Kidney capillary endothelial cell (primary cell): ENCODE data around the gene PDXP.
"Not testable (repeated sequence)": the region's sequence is repeated elsewhere in the genome, so short reads cannot be mapped to it uniquely, and the experiment has no call there.

Experiments
- DNase-seq: peaks from one replicate; pipeline ENCODE4 v3.0.0-alpha.2; 2018; ENCODE audit warnings: low spot score

The PDXP gene

DNA sequence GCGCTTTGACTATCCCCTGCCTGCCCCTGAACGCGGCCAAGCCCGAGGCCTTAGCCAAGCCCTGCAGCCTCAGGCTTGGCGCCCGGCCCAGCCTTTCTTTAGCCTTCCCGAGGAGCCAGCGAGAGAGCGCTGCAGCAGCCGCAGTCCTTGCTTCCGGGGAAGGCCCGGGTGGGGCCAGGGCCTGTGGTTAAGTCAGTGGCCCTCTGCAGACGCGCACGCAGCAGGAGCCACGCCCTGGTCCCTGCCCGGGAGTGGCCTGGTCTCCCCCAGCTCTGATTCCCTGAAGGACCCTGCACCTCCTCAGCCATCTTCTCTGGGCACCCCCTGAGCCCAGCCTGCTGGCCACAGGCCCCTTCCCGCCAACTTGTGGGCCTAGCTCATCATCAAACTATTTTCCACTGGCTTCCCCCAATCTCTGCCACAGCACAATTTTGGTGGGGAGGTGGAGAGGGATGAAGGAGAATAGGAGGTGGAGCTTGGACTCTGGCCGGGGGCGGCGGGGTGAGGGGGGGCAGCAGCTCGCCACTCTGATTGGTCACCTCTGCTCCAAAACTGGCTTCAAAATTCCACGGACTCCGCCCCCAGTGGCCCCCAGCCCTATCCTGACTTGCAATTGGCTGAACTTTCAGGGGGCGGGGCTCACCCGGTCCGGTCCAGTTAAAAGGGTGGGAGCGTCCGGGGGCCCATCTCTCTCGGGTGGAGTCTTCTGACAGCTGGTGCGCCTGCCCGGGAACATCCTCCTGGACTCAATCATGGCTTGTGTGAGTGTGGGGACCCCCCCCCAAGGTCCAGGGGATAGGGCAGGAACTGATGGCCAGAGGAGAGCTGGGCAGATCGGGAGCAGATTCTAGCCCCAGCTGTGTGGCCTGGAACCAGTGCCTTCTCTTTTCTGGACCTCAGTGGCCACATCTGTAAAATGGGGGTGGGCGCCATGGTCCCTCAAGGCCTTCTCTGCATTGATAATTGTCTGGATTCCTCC, 16.7 kb downstream of the PDXP start, which contains the start of gene LGALS1:
Gene LGALS1 (plus strand): TSS at position 686 of the 979 bp plus-strand sequence. CDS start 67 bp downstream, at position 753.
- peak; percentile 96 for DNase-seq

- DNase-seq, result peak; percentile 26
Observed at GRCh38 chr22:37675930-37676735, 17.6 kb downstream of the PDXP start.

DNA sequence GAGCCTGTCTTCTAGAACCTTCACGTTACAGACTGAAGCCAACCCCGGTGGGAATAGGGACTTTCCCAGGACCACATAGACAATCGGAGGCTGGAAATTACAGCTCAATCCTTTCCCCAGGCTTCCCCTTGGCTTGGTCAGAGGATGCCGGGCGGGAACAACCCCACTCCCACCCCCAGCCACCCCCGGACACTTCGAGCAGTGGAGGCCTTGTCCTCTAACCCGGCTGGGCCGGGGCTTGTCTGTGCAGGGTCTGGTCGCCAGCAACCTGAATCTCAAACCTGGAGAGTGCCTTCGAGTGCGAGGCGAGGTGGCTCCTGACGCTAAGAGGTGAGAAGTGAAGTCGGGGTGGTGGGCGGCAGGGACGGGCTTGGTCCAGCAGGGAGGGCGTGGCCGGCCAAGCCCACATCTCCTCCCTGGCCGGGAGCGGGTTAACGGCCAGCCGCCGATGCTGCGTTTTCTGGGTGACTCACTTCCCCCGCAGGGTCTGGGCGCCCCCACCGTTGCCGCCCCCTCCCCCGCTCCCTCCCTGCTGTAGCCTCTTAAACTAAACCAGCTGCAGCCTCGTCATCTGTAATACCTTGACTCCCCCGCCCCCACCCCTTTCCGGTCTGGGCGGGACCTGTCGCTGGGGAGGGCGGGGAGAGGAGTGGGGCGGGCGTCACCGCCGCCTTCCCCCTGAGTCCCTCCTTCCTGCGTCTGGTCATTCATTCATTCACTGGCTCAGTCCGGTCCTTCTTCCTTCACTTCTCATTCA, 18.4 kb downstream of the PDXP start:
- DNase-seq, result peak; percentile 97

DNA sequence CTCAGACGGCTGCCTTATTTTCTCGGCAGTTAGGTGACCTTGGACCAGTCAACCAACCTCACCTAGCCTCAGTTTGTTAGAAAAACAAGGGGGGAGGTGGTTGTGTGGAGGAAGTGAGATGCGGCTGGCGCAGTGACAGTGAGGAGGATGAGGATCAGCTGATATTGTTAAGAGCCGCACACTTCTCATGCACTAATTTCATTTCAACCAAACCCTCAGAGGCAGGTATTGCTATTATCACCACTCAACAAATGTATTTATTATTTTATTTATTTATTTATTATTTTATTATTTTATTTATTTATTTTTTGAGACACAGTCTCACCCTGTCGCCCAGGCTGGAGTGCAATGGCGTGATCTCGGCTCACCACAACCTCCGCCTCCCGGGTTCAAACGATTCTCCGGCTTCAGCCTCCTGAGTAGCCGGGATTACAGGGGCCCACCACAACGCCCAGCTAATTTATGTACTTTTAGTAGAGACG, 19.0 kb downstream of the PDXP start:
- DNase-seq, result no peak

GRCh38 chr22:37678372-37678771, 19.8 kb downstream of the PDXP start:
- DNase-seq, result no peak

- DNase-seq, result no peak
Observed at GRCh38 chr22:37679670-37680069, 21.1 kb downstream of the PDXP start.

DNA sequence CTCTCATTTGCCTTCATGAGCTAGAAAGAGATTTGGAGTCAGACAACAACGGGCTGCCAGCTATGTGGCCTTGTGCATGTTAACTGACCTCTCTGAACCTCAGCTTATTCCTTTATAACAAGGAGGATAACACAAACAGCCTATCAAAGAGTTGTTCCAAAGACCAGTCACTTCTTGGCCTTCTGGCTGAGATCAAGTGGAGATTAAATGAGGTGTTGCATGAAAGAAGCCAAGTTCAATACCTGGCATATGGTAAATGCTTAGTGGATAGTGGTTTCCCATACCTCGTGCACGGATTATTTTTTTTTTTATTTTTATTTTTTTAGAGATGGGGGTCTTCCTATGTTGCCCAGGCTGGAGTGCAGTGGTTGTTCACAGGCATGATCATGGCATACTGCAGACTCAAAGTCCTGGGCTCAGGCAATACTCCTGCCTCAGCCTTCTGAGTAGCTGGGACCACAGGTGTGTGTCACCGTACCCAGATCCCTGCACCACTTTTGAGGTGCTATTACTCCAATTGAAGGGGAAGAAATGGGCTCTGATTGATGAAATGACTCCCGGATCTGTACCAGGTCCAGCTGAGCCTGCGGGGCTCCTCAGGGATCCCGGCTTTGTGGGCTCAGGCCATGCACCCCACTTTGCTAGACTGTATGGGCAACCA, 21.8 kb downstream of the PDXP start:
- DNase-seq, result no peak

- no peak for DNase-seq
Observed at GRCh38 chr22:37681001-37681424, 22.5 kb downstream of the PDXP start.

DNA sequence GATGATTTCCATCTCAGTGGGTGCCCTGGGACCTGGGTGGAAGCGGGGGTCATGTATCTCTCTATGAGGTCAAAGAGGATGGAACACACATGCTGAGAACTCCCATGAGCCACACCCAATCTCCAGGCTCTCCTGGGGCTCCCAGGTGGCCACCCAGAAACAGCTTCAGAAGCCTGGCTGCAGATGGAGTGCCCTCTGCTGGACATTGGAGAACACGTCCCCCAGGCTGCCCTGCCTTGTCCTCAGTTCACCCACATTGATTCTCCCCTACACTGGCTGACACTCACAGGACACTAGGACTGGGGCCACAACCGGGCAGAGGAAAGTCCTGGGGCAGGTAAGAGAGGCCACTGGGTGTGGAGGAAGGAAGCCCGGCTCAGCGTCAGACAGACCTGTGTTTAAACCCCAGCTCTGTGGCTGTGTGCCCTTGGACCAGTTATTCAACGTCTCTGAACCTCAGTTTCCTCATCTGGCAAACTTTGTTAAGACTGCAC, 23.1 kb downstream of the PDXP start:
- peak; percentile 74 for DNase-seq

- no peak for DNase-seq
Observed at GRCh38 chr22:37684803-37685615, 26.5 kb downstream of the PDXP start.

GRCh38 chr22:37686002-37686982, 27.8 kb downstream of the PDXP start, which contains the start of gene NOL12:
Gene NOL12 (plus strand): TSS chr22:37686343. CDS start chr22:37686393, 50 bp downstream.
- peak; percentile 83 for DNase-seq

DNA sequence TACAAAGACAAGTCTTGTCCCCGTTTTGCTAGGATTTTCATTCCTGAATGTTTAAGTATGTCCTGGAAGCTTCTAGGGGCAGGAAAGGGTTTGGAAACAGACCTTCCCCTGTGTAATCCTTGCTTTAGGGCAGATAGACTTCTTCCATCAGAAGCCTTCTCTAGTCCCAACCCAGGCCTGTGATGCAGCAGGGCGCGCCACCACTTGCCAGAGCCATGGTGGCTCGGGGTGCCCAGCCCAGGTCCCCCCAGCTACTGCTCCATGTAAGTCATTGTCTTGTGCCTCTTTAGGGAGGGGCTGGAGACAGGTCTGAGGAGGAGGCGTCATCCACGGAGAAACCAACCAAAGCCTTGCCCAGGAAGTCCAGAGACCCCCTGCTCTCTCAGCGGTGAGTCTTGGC, 31.9 kb downstream of the PDXP start:
- DNase-seq, result no peak

DNA sequence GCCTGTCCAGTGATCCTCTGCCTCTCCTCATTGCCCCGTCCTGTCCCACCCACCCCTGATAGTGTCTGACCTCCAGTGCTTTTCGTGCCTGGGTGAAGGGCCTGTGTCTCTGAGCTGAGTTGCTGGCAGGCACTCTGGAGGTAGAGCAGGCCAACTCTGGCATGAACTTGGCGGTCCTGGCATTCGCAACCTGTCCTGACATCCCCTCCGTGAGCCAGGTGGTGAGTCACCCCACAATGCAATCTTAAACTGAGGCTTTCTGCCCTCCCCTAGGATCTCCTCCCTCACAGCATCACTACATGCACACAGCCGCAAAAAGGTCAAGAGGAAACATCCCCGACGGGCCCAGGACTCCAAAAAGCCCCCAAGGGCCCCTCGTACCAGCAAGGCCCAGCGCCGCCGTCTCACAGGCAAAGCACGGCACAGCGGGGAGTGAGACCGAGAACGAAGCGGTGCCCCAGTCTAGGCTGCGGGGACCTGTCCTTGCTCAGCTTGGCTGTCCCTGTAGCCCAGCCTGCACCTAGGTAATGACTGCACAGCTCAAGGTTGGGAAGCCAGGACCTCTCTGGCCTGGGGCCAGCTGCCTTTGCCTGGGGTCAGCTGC, 32.5 kb downstream of the PDXP start:
- no peak for DNase-seq

- no peak for DNase-seq
Observed at GRCh38 chr22:37692627-37693285, 34.2 kb downstream of the PDXP start.

- DNase-seq, result not testable (repeated sequence)
Observed at GRCh38 chr22:37694131-37694530, 35.6 kb downstream of the PDXP start.

GRCh38 chr22:37696260-37696656, 37.7 kb downstream of the PDXP start:
- not testable (repeated sequence) for DNase-seq

GRCh38 chr22:37696657-37697537, 38.4 kb downstream of the PDXP start, which contains the start of gene TRIOBP:
Gene TRIOBP (plus strand): TSS chr22:37697048. CDS start chr22:37701366, 4,318 bp downstream.
- peak; percentile 91 for DNase-seq
